Activated T-cell treated with anti-CD3 and anti-CD28 coated beads, Interleukin-2, amount 50 U/mL, for 72 hours (primary cell): Measurements from ENCODE around the gene TSGA10. TPM values are rescaled to one million over a fixed set of nuclear protein-coding genes. Genes with fewer than 3 reads are reported as not detected.
"Not testable (repeated sequence)": the region's sequence is repeated elsewhere in the genome, so short reads cannot be mapped to it uniquely, and the experiment has no call there.

Experiments used
- ATAC-seq, 2 donors: fragments of 150-1000 bp; cut with Tn5 transposase; replicated peaks in 1 of 2; 2 replicates each; pipeline ENCODE4 v1.10.0; 2021; ENCODE audit warnings: moderate library complexity in 2 of 2, mild to moderate bottlenecking in 1 of 2
- DNase-seq, 2 donors: peaks; one replicate each; pipeline ENCODE4 v3.0.0; 2021 to 2022; ENCODE audit warnings: mixed read lengths in 1 of 2
- H3K27ac Mint-ChIP-seq: one replicate; pipeline ENCODE4 v1.8.0; 2022; ENCODE audit warnings: mild to moderate bottlenecking, moderate library complexity, mixed read lengths
- H3K27me3 Mint-ChIP-seq: one replicate; pipeline ENCODE4 v1.8.0; 2022; ENCODE audit warnings: low read depth, mixed read lengths
- H3K36me3 Mint-ChIP-seq, 2 donors: one replicate each; pipeline ENCODE4 v1.8.0; 2022; ENCODE audit warnings: mixed read lengths in 2 of 2, mild to moderate bottlenecking in 1 of 2; ENCODE audit not compliant: insufficient read depth in 2 of 2
- H3K4me1 Mint-ChIP-seq: one replicate; pipeline ENCODE4 v1.8.0; 2022; ENCODE audit warnings: low read depth, mixed read lengths
- H3K4me3 Mint-ChIP-seq, 2 donors: one replicate each; pipeline ENCODE4 v1.8.0; 2022; ENCODE audit warnings: mild to moderate bottlenecking in 2 of 2, mixed read lengths in 2 of 2, moderate library complexity in 2 of 2
- H3K9me3 Mint-ChIP-seq, 2 donors: one replicate each; pipeline ENCODE4 v1.8.0; 2022; ENCODE audit warnings: mixed read lengths in 2 of 2
- total RNA-seq, 2 donors: library from RNA; stranded (reverse); gene quantifications; one replicate each; pipeline ENCODE4 v1.2.3, GENCODE V29; 2022

TSGA10 gene
- total RNA-seq, 2 donors from 2014 or later = 14.4 to 14.5 TPM

GRCh38 chr2:99140860-99141109 is 14.0 kb downstream of the TSGA10 start:
- Mint-ChIP-seq H3K27ac (peak overlapping the region; percentile 85), H3K4me1 (peaks cover 28% of the 10 kb centered on the region), H3K9me3 (no peaks in the 10 kb centered on the region), H3K27me3 (no peaks in the 10 kb centered on the region), H3K4me3 (peak overlapping the region; percentile 90 to 98), H3K36me3 (peaks cover 3 to 5% of the 10 kb centered on the region in 2 donors)
- no peak for DNase-seq
- peak; percentile 42 to 50 for ATAC-seq

DNA sequence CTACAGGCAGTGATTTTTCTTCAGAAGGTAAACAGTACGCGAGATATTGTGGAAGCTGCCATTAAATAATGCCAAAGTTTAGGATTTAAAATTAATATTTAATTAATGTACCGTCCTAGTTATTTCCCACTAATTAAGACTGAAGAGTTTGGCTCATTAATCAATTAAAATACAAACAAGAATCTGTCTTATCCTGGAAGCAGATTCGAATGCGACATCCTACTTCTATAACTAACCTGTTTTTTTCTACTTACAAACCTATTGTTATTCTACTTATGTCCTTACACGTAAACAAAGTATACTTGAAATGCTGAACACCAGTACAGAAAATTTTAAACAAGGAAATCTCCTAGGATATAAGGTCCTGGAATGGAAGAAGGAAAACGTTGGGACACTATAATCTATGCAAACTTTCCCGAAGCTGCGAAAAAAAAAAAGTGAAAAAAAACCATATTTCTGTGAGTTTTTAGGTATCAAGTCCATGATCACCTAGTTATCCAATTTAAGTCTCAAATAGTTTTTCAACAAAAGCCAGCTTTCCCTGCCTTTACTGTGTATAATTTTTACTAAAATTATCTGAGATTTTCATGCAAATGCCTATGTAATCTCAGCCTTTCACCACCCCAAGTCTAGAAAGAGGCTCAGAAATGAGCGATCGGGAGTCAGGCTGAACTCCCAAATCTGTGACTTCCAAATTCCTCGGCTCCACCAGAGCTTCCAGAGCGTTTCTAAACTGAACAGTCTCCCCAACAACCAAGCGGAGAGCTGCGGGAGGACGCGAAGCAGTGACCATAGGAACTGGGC is 14.5 kb downstream of the TSGA10 start:
- ATAC-seq = no peak
- no peak for DNase-seq
- peak overlapping the region; percentile 90 to 98 for H3K4me3 Mint-ChIP-seq
- no peaks in the 10 kb centered on the region for H3K9me3 Mint-ChIP-seq
- peak overlapping the region; percentile 25 for H3K27ac Mint-ChIP-seq
- H3K36me3 Mint-ChIP-seq = peaks cover 3 to 5% of the 10 kb centered on the region in 2 donors
- H3K27me3 Mint-ChIP-seq = no peaks in the 10 kb centered on the region
- H3K4me1 Mint-ChIP-seq = peaks cover 28% of the 10 kb centered on the region

GRCh38 chr2:99139003-99139402 is 15.7 kb downstream of the TSGA10 start:
- ATAC-seq (no peak), DNase-seq (no peak)
- H3K36me3 Mint-ChIP-seq = peaks cover 8 to 9% of the 10 kb centered on the region in 2 donors
- peaks cover 1 to 2% of the 10 kb centered on the region in 2 donors for H3K9me3 Mint-ChIP-seq
- no peak overlapping the region for H3K27ac Mint-ChIP-seq
- H3K4me3 Mint-ChIP-seq = peak overlapping the region in 1 of 2 donors; percentile 25
- no peaks in the 10 kb centered on the region for H3K27me3 Mint-ChIP-seq
- H3K4me1 Mint-ChIP-seq = peaks cover 28% of the 10 kb centered on the region

DNA sequence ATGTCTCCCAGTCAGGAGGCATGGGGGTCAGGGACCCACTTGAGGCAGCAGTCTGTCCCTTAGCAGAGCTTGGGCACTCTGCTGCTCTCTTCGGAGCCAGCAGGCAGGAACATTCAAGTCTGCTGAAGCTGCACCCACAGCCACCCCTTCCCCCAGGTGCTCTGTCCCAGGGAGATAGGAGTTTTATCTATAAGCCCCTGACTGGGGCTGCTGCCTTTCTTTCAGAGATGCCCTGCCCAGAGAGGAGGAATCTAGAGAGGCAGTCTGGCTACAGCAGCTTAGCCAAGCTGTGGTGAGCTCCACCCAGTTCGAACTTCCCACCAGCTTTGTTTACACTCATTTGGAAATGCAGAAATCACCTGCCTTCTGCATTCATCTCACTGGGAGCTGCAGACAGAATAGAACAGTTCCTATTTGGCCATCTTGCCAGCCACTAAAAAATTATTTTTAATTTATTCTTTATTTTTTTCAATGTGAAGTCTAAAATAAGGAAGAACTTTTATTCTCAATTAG is 19.6 kb downstream of the TSGA10 start:
- DNase-seq, H3K4me3 Mint-ChIP-seq, ATAC-seq, H3K27ac Mint-ChIP-seq, H3K27me3 Mint-ChIP-seq: not testable (repeated sequence)
- Mint-ChIP-seq H3K36me3 (peaks cover 24 to 34% of the 10 kb centered on the region in 2 donors), H3K9me3 (peaks cover 20 to 23% of the 10 kb centered on the region in 2 donors), H3K4me1 (peaks cover 14% of the 10 kb centered on the region)

DNA sequence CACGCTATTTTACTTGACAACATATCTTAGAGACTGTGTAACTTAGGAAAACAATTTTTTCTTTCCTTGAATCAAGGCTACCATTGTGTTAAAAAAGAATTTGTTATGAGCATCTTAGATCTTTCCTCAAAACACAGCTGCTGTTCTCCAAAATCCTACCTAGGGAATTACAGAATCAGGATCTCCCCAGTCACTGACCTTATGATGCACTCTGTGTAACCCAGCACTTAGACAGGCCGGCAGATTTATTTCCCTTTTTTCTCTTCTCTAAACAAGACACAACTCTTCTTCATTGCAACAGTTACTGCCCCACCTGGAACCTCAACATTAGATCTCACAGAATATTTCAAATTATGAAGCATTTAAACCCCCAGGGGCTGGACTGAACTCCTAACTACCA is 26.8 kb downstream of the TSGA10 start:
- no peaks in the 10 kb centered on the region for H3K4me1 Mint-ChIP-seq
- peaks cover 28 to 47% of the 10 kb centered on the region in 2 donors for H3K36me3 Mint-ChIP-seq
- H3K9me3 Mint-ChIP-seq = peaks cover 29 to 35% of the 10 kb centered on the region in 2 donors
- no peaks in the 10 kb centered on the region for H3K27me3 Mint-ChIP-seq
- no peak overlapping the region for H3K4me3 Mint-ChIP-seq
- DNase-seq (no peak), ATAC-seq (no peak)
- no peak overlapping the region for H3K27ac Mint-ChIP-seq

- H3K4me1 Mint-ChIP-seq = no peaks in the 10 kb centered on the region
These were observed 42.1 kb downstream of the TSGA10 start for GRCh38 chr2:99112617-99113016.

GRCh38 chr2:99111945-99112344 is 42.8 kb downstream of the TSGA10 start:
- no peaks in the 10 kb centered on the region for H3K4me1 Mint-ChIP-seq
- H3K4me3 Mint-ChIP-seq = no peak overlapping the region
- H3K27ac Mint-ChIP-seq = no peak overlapping the region
- DNase-seq (no peak), ATAC-seq (no peak)
- H3K27me3 Mint-ChIP-seq = no peaks in the 10 kb centered on the region
- H3K9me3 Mint-ChIP-seq = no peaks in the 10 kb centered on the region
- H3K36me3 Mint-ChIP-seq = no peaks in the 10 kb centered on the region

More at GRCh38 chr2:99112617-99113016, 42.1 kb downstream of the TSGA10 start:
- Mint-ChIP-seq H3K27ac (no peak overlapping the region), H3K36me3 (no peaks in the 10 kb centered on the region), H3K4me3 (no peak overlapping the region), H3K9me3 (no peaks in the 10 kb centered on the region), H3K27me3 (no peaks in the 10 kb centered on the region)
- ATAC-seq (no peak), DNase-seq (no peak)

- Mint-ChIP-seq H3K9me3 (no peaks in the 10 kb centered on the region), H3K4me1 (no peaks in the 10 kb centered on the region), H3K27me3 (no peaks in the 10 kb centered on the region), H3K36me3 (no peaks in the 10 kb centered on the region), H3K4me3 (no peak overlapping the region), H3K27ac (no peak overlapping the region)
- DNase-seq (no peak), ATAC-seq (no peak)
These were observed 43.5 kb downstream of the TSGA10 start for GRCh38 chr2:99111236-99111635.

DNA sequence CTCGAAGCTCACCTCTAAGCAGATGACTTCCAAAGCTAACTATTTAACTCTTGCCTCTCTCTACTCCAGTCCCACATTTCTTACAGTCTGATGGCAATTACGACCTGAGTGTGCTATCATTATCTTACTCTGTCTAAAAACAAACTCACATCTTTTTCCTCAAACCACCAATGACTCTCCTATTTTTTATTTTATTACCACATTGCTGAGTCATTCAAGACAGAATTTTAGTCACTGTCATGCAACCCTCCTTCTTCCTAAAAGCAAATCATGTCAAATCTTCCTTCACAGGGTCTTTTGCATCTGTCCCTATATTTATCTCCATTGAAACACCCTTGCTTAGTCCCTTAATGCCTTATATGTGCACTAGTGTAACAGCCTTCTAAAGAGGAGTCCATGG is 47.8 kb downstream of the TSGA10 start:
- Mint-ChIP-seq H3K4me3 (no peak overlapping the region), H3K4me1 (no peaks in the 10 kb centered on the region), H3K36me3 (no peaks in the 10 kb centered on the region), H3K9me3 (no peaks in the 10 kb centered on the region), H3K27me3 (no peaks in the 10 kb centered on the region), H3K27ac (no peak overlapping the region)
- ATAC-seq = no peak
- no peak for DNase-seq

DNA sequence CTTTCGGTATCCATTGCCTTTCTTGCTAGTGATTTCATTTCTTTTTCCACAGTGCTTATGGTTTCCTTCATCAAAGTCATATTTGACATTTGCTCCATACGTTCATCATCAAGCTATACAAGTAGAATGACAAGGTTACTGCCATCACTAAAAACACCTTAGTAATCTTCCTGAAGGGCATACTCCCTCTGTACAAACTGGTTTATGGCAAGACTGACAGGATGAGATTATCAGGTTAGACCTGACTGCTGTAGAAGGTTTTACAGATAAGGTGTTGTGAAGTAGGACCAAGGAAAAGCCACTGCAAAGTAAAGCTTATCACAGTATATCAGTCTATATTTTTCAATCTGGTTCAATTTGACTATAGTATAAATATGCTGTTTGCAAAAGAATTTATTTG is 50.7 kb downstream of the TSGA10 start:
- Mint-ChIP-seq H3K36me3 (no peaks in the 10 kb centered on the region), H3K9me3 (no peaks in the 10 kb centered on the region), H3K4me3 (no peak overlapping the region), H3K27me3 (no peaks in the 10 kb centered on the region), H3K27ac (no peak overlapping the region), H3K4me1 (no peaks in the 10 kb centered on the region)
- no peak for DNase-seq
- ATAC-seq = no peak

DNA sequence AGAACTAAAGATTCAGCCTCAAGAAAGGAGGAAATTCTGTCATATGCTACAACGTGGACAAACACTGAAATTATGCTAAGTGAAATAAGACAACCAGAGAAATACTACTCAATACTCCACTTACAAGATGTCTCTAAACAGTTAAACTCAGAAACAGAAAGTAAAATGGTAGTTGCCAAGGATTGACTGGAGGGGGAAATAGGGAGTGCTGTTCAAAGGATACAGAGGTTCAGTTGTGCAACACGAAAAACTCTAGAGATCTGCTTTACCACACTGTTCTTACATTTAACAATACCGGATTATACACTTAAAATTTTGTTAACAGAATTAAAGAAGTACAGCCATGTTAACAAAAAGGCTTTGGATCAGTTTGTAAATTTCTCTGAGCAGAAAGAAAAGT is 53.0 kb downstream of the TSGA10 start:
- Mint-ChIP-seq H3K27me3 (no peaks in the 10 kb centered on the region), H3K9me3 (no peaks in the 10 kb centered on the region), H3K27ac (peak overlapping the region; percentile 92), H3K4me3 (no peak overlapping the region), H3K4me1 (peaks cover 3% of the 10 kb centered on the region), H3K36me3 (no peaks in the 10 kb centered on the region)
- ATAC-seq (peak in 1 of 2 donors; percentile 26), DNase-seq (no peak)

DNA sequence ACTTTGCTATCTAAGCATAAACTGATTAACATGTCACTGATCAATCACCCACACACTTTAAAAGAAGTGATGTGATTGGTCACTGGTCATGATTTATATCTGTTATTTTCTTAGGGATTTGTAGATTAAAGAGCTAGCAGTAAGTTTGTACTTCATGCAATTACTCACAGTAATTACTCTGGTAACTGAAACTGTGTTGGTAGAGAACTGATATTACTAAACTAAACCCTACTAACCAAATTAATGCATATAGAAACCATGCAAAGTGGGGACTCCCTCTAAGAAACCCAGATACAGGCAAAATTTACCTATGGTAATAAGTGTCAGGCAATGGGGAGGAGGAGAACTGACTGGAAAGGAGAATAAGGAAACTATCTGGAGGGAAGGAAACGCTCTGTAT is 58.0 kb downstream of the TSGA10 start:
- Mint-ChIP-seq H3K27me3 (peaks cover 8% of the 10 kb centered on the region), H3K4me3 (peak overlapping the region in 1 of 2 donors; percentile 30), H3K27ac (peak overlapping the region; percentile 43), H3K4me1 (peaks cover 9% of the 10 kb centered on the region), H3K36me3 (peaks cover 4 to 5% of the 10 kb centered on the region in 2 donors), H3K9me3 (peaks cover 0 to 5% of the 10 kb centered on the region in 2 donors)
- ATAC-seq = peak; percentile 72 to 83
- no peak for DNase-seq

DNA sequence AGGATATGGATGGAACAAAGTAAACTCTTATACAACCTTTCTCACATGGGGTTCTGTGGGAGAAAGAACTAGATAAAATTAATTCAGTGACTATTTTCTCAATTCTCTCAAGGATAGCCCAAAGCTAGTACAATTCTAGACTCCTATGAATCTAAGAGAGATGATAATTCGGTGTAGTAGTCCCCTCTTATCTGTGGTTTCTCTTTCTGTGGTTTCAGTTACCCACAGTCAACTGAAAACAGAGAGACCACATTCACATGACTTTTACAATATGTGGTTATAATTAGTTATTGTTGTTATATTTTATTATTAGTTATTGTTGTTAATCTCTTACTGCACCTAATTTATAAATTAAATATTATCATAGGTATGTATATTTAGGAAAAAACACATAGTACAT is 66.7 kb downstream of the TSGA10 start:
- H3K27ac Mint-ChIP-seq = no peak overlapping the region
- no peak overlapping the region for H3K4me3 Mint-ChIP-seq
- H3K4me1 Mint-ChIP-seq = no peaks in the 10 kb centered on the region
- peaks cover 2% of the 10 kb centered on the region in 2 donors for H3K36me3 Mint-ChIP-seq
- peaks cover 7% of the 10 kb centered on the region for H3K27me3 Mint-ChIP-seq
- no peak for DNase-seq
- ATAC-seq = no peak
- H3K9me3 Mint-ChIP-seq = peaks cover 0 to 2% of the 10 kb centered on the region in 2 donors

DNA sequence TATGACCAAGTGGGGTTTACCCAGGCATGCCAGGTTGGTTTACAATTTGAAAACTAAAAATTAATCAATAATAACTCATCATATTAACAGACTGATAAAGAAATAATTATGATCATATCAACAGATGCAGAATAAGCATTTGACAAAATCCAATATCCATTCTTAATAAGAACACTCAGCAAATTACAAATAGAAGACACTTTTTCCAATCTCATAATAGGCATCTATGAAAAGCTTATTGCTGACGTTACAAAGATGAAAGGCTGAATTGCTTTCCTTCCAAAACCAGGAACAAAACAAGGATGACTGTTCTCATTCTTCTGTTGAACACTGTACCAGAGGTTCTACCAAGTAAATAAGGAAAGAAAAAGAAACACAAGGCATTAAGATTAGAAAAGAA is 68.4 kb downstream of the TSGA10 start:
- no peak for ATAC-seq

More for the DNA sequence above, 68.4 kb downstream of the TSGA10 start:
- Mint-ChIP-seq H3K27me3 (no peaks in the 10 kb centered on the region), H3K36me3 (no peaks in the 10 kb centered on the region), H3K9me3 (no peaks in the 10 kb centered on the region), H3K4me3 (no peak overlapping the region), H3K4me1 (no peaks in the 10 kb centered on the region), H3K27ac (no peak overlapping the region)
- DNase-seq = no peak
